HPDE6-E6E7 (cell line): ENCODE results near the gene SLC22A5.
"Not testable (repeated sequence)": the region's sequence is repeated elsewhere in the genome, so short reads cannot be mapped to it uniquely, and the experiment has no call there.

Experiments used
- DNase-seq: peaks from one replicate; pipeline ENCODE4 v3.0.0; 2011; ENCODE audit warnings: missing footprints; ENCODE audit errors: extremely low spot score

Gene SLC22A5

GRCh38 chr5:132388244-132389050, 18.9 kb downstream of the SLC22A5 start:
- DNase-seq: no peak

GRCh38 chr5:132389051-132389331, 19.5 kb downstream of the SLC22A5 start:
- DNase-seq: no peak

- peak; percentile 98 for DNase-seq
Measured at GRCh38 chr5:132389585-132390286, 20.2 kb downstream of the SLC22A5 start.

GRCh38 chr5:132391247-132391646, 21.7 kb downstream of the SLC22A5 start:
- DNase-seq: no peak

GRCh38 chr5:132391870-132392269, 22.4 kb downstream of the SLC22A5 start:
- DNase-seq: no peak

GRCh38 chr5:132392411-132392810, 22.9 kb downstream of the SLC22A5 start:
- DNase-seq: no peak

- no peak for DNase-seq
Measured at GRCh38 chr5:132392978-132393825, 23.7 kb downstream of the SLC22A5 start.

GRCh38 chr5:132394667-132395259, 25.3 kb downstream of the SLC22A5 start:
- no peak for DNase-seq

- DNase-seq: no peak
Measured at GRCh38 chr5:132396589-132397031, 27.1 kb downstream of the SLC22A5 start.

- no peak for DNase-seq
Measured at GRCh38 chr5:132397224-132397623, 27.7 kb downstream of the SLC22A5 start.

GRCh38 chr5:132397936-132398675, 28.6 kb downstream of the SLC22A5 start:
- not testable (repeated sequence) for DNase-seq

- DNase-seq: not testable (repeated sequence)
Measured at GRCh38 chr5:132404041-132404440, 34.5 kb downstream of the SLC22A5 start.

- no peak for DNase-seq
Measured at GRCh38 chr5:132405646-132406045, 36.1 kb downstream of the SLC22A5 start.

GRCh38 chr5:132406144-132406783, 36.8 kb downstream of the SLC22A5 start:
- DNase-seq: no peak

GRCh38 chr5:132407970-132408369, 38.5 kb downstream of the SLC22A5 start:
- DNase-seq: no peak

- DNase-seq: no peak
Measured at GRCh38 chr5:132408456-132408855, 38.9 kb downstream of the SLC22A5 start.

GRCh38 chr5:132408965-132409364, 39.5 kb downstream of the SLC22A5 start:
- no peak for DNase-seq

- peak; percentile 66 for DNase-seq
Measured at GRCh38 chr5:132410451-132411303, 41.2 kb downstream of the SLC22A5 start.

GRCh38 chr5:132411304-132412013, 41.9 kb downstream of the SLC22A5 start:
- no peak for DNase-seq
